Ectodermal cell (in vitro differentiated cells): ENCODE data around the gene RGS11.
"Not testable (repeated sequence)": the region's sequence is repeated elsewhere in the genome, so short reads cannot be mapped to it uniquely, and the experiment has no call there.

Experiments used
- H3K27ac ChIP-seq: 2 replicates; pipeline ENCODE4 v1.7.0; 2013; ENCODE audit warnings: mild to moderate bottlenecking, low read depth, low read length; ENCODE audit not compliant: insufficient read depth, poor library complexity, severe bottlenecking
- H3K27me3 ChIP-seq: 2 replicates; pipeline ENCODE4 v1.7.0; 2013; ENCODE audit warnings: mild to moderate bottlenecking, low read length; ENCODE audit not compliant: insufficient read depth, control insufficient read depth, poor library complexity, severe bottlenecking
- H3K36me3 ChIP-seq: one replicate; pipeline ENCODE4 v1.7.0; 2013; ENCODE audit warnings: low read length; ENCODE audit not compliant: control insufficient read depth, insufficient read depth
- H3K4me1 ChIP-seq: one replicate; pipeline ENCODE4 v1.7.0; 2013; ENCODE audit warnings: low read length; ENCODE audit not compliant: control insufficient read depth, insufficient read depth
- H3K4me3 ChIP-seq: 2 replicates; pipeline ENCODE4 v1.7.0; 2013; ENCODE audit warnings: low read depth, low read length, control low read depth; ENCODE audit not compliant: insufficient read depth
- H3K9me3 ChIP-seq: 2 replicates; pipeline ENCODE4 v1.7.0; 2013; ENCODE audit warnings: mild to moderate bottlenecking, low read length, moderate library complexity; ENCODE audit not compliant: control insufficient read depth
- WGBS, 2 experiments: methylation state at CpG; one replicate each; pipeline ENCODE4 v1.1.7; 2013; ENCODE audit warnings: missing lambda C conversion rate in 2 of 2; 5-methylcytosine and 5-hydroxymethylcytosine counted together

Gene RGS11

DNA sequence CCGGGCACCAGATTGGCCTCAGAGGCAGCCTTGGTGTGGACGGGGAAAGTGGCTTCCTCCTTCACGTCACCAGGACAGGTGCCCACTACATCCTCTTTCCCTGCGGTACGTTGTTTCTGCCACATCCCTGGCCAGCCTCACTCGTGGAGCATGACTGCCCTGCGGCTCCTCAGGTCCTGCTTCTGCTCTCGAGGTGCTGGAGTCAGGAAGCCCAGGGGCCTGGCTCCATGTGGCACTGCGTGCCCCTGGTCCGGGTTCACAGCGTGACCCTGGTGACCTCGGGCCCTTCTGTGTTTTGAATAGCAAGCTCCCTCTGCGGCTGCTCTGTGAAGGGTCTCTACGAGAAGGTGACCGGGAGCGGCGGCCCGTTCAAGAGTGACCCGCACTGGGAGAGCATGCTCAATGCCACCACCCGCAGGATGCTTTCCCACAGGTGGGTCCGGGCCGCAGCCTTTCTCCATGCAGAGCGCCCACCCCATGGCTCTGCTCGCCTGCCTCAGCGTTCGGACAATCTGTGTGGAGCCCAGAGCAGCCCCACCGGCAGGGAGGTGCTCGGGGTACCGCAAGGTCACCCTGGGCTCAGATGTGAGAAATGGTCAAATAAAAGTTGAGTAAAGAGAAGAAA is 13.5 kb downstream of the RGS11 start:
- H3K27ac ChIP-seq = no peak overlapping the region
- peaks cover 17% of the 10 kb centered on the region for H3K36me3 ChIP-seq
- H3K4me1 ChIP-seq = no peaks in the 10 kb centered on the region
- H3K27me3 ChIP-seq = no peaks in the 10 kb centered on the region
- H3K4me3 ChIP-seq = no peak overlapping the region
- H3K9me3 ChIP-seq = no peaks in the 10 kb centered on the region
- 96 to 97% methylated on average over 29 of the region's 29 CpGs for WGBS, 2 experiments

DNA sequence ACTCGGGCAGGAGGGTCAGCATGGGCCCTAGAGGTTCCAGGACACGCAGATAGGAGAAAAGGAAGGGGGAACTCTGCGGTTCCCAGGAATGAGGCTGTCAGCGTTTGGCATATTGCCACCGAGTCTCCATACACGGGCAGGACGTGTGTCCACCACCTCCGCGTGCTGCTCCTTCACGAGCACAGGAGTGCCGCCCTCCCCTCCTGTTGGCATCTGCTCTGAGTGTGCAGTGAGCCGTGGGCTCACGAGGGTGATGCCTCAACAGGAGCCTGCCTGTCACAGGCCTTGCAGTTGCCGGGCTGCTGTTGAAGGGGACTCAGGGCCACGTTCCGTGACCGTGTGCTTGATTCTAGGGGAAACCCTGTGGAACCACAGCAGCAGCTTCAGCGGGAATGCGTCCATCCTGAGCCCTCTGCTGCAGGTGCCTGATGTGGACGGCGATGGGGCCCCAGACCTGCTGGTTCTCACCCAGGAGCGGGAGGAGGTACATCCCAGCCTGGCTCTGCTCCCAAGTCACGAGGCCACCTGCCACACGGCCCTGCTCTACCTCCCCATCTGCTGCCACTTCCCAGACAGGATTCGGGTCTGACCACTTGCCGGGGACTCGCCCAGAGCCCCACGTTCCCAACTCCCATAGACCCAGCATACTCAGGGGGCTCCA is 14.6 kb downstream of the RGS11 start:
- peaks cover 20% of the 10 kb centered on the region for H3K36me3 ChIP-seq

DNA sequence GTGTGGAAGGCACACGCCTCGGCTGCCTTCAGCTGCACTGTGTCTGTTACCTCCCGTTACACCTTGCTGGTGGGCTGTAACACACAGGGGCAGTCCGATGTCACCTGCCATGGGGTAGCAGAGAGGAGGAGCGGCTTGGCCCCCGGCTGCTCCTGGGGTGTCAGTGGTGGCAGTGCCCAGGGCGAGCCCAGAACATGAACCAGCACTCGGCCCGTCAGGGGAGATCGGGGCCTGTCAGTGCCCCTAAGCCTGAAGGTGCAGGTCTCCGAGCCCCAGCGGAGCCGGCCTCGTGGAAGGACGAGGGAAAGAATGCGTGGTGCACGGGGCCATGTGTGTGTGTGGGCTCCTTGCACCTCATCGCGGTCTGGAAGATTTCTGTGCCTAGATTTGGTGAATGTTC is 15.4 kb downstream of the RGS11 start:
- Histone ChIP-seq H3K9me3 (no peaks in the 10 kb centered on the region), H3K27ac (no peak overlapping the region), H3K27me3 (no peaks in the 10 kb centered on the region), H3K4me3 (no peak overlapping the region), H3K36me3 (peaks cover 20% of the 10 kb centered on the region), H3K4me1 (no peaks in the 10 kb centered on the region)
- 96 to 97% methylated on average over 19 of the region's 19 CpGs for WGBS, 2 experiments

More for the DNA sequence above, 14.6 kb downstream of the RGS11 start:
- no peaks in the 10 kb centered on the region for H3K4me1 ChIP-seq
- no peak overlapping the region for H3K4me3 ChIP-seq
- 96% methylated on average over 28 of the region's 28 CpGs for WGBS, 2 experiments
- H3K27me3 ChIP-seq = no peaks in the 10 kb centered on the region
- no peaks in the 10 kb centered on the region for H3K9me3 ChIP-seq
- no peak overlapping the region for H3K27ac ChIP-seq

DNA sequence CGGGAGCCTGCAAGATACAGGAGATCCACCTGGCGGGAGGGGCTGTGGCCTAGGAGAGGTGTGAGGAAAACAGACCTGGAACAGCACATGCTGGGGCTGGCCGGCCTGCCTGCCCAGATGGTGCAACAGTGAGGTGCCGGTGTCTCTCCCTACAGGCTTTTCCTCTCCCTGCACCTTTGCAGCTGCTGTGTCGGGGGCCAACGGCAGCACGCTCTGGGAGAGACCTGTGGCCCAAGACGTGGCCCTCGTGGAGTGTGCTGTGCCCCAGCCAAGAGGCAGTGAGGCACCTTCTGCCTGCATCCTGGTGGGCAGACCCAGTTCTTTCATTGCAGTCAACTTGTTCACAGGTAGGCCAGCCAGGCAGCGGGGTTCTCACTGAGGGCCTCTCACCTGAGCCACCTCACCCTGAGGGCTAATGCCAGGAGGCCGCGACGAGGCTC is 15.9 kb downstream of the RGS11 start:
- no peaks in the 10 kb centered on the region for H3K27me3 ChIP-seq
- H3K4me3 ChIP-seq = no peak overlapping the region
- no peaks in the 10 kb centered on the region for H3K9me3 ChIP-seq
- peaks cover 17% of the 10 kb centered on the region for H3K36me3 ChIP-seq
- H3K4me1 ChIP-seq = no peaks in the 10 kb centered on the region
- H3K27ac ChIP-seq = no peak overlapping the region
- 91 to 92% methylated on average over 13 of the region's 13 CpGs for WGBS, 2 experiments

DNA sequence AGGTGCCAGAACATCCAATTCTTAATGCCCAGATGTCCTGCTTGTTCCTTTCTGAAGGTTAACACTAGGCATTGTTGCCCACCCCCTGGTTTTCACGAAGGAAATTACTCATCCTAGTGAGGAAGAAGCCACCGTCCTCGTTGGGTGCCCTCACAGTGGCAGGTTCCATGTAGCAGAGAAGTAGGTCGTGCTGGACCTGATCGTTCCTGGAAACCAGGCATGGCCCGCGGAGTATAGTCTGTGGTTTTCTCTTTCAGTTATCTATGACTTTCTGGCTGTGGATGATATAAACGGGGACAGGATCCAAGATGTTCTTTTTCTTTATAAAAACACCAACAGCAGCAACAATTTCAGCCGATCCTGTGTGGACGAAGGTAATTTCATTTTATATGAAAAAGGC is 16.5 kb downstream of the RGS11 start:
- WGBS, 2 experiments = 94 to 96% methylated on average over 9 to 10 of the region's 10 CpGs
- no peaks in the 10 kb centered on the region for H3K4me1 ChIP-seq
- peaks cover 17% of the 10 kb centered on the region for H3K36me3 ChIP-seq
- H3K9me3 ChIP-seq = no peaks in the 10 kb centered on the region
- no peak overlapping the region for H3K27ac ChIP-seq
- no peaks in the 10 kb centered on the region for H3K27me3 ChIP-seq
- H3K4me3 ChIP-seq = no peak overlapping the region

DNA sequence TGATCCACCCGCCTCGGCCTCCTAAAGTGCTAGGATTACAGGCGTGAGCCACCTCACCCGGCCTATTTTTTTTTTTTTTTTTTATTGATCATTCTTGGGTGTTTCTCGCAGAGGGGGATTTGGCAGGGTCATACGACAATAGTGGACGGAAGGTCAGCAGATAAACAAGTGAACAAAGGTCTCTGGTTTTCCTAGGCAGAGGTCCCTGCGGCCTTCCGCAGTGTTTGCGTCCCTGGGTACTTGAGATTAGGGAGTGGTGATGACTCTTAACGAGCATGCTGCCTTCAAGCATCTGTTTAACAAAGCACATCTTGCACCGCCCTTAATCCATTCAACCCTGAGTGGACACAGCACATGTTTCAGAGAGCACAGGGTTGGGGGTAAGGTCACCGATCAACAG is 17.7 kb downstream of the RGS11 start:
- not testable (repeated sequence) for H3K4me3 ChIP-seq, H3K27me3 ChIP-seq, H3K9me3 ChIP-seq, H3K27ac ChIP-seq, H3K4me1 ChIP-seq
- WGBS, 2 experiments = 96 to 100% methylated on average over 8 of the region's 13 CpGs
- peaks cover 12% of the 10 kb centered on the region for H3K36me3 ChIP-seq

DNA sequence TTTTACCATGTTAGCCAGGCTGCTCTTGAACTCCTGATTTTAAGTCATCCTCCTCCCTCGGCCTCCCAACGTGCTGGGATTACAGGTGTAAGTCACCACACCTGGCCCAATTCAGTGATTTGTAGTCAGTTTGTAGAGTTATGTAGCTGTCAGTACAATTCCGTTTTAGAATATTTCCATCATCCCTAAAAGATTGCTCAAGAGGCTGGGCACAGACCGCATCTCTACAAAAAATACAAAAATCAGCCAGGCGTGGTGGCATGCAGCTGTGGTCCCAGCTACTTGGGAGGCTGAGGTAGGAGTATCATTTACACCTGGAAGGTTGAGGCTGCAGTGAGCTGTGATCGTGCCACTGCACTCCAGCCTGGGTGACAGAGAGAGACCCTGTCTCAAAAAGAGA is 20.6 kb downstream of the RGS11 start:
- H3K4me1 ChIP-seq = no peaks in the 10 kb centered on the region

DNA sequence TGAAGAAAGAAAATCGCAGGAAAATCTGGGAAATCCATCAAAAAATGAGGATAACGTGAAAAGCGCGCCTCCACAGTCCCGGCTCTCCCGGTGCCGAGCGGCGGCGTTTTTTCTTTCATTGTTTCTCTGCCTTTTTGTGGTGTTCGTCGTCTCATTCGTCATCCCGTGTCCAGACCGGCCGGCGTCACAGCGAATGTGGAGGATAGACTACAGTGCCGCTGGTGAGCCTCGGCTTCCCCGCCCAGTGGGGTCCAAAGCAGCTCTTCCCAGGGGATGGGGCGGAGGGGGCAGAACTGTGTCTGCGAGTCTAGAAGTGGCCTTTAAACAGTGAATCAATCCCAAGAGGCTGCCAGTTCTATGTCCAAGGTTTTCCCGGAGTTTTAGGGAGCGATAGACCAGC is 21.3 kb downstream of the RGS11 start:
- Histone ChIP-seq H3K27ac (no peak overlapping the region), H3K4me1 (no peaks in the 10 kb centered on the region), H3K36me3 (peaks cover 2% of the 10 kb centered on the region), H3K9me3 (no peaks in the 10 kb centered on the region), H3K27me3 (no peaks in the 10 kb centered on the region), H3K4me3 (no peak overlapping the region)
- 94 to 95% methylated on average over 25 of the region's 25 CpGs for WGBS, 2 experiments

More for the DNA sequence above, 20.6 kb downstream of the RGS11 start:
- Histone ChIP-seq H3K27me3 (no peaks in the 10 kb centered on the region), H3K27ac (no peak overlapping the region), H3K4me3 (no peak overlapping the region), H3K36me3 (peaks cover 2% of the 10 kb centered on the region), H3K9me3 (no peaks in the 10 kb centered on the region)
- 95 to 96% methylated on average over 6 of the region's 6 CpGs for WGBS, 2 experiments

DNA sequence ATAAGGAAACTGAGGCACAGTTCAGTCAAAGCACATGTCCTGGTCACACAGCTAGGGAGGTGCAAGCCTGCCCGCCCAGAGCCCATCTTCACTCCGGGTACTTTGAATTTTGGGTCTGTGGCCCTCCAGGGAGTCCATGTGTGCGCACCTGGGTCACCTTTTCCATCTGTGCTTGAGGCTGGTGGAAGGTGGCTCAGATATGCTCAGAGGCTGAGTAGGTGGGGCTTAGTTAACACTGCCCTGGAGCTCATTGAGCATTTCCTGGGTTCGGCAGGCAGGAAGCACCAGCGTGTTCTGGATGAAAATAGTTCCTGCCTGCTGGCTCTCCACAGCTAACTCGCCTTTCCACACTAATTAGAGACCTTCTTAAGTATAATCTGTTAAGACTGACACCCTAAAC is 21.9 kb downstream of the RGS11 start:
- Histone ChIP-seq H3K9me3 (no peaks in the 10 kb centered on the region), H3K4me1 (no peaks in the 10 kb centered on the region), H3K36me3 (peaks cover 2% of the 10 kb centered on the region), H3K27me3 (no peaks in the 10 kb centered on the region), H3K4me3 (no peak overlapping the region), H3K27ac (no peak overlapping the region)
- WGBS, 2 experiments = 92 to 95% methylated on average over 6 of the region's 6 CpGs

DNA sequence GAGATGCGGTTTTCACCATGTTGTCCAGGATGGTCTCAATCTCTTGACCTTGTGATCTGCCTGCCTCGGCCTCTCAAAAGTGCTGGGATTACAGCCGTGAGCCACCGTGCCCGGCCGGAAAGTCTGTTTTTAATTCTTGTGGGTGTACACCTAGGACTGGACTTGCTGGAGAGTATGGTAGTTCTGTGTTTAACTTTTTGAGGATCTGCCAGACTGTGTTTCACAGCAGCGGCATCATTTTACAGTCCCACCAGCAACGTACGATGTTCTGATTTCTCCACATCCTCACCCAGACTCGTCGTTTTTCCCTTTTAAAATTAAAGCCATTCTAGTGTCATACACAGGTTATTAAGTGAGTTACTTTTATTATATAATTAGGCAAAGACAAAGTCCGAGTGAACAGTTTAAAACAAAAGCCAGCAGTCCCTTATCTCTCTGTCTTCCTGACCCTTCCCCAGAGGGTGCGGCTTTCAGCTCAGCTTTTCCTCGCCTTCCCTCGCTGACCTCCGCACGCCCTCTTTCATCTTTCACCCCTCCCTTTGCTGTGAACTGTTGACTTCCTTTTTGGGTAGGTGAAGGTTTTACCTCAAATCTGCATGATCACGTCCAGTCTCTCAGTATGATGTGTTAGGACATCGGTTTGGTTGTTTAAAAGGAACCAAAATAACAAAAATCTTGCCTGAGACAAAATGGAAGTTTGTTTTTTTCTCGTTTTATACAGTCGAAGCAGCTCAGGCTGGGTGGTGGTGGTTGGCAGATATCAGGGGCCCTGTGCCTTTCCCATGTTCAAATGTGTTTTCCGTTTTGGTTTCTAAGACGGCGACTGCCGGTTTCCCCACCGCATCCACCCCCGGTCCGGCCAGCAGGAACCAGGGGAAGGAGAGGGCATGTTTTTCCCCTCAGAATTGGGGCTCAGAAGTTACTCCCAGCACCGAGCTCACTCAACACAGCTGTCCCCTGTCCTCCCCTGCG is 23.1 kb downstream of the RGS11 start:
- 94 to 96% methylated on average over 28 to 30 of the region's 30 CpGs for WGBS, 2 experiments
- no peak overlapping the region for H3K4me3 ChIP-seq
- no peaks in the 10 kb centered on the region for H3K4me1 ChIP-seq
- H3K9me3 ChIP-seq = no peaks in the 10 kb centered on the region
- H3K36me3 ChIP-seq = peaks cover 2% of the 10 kb centered on the region
- H3K27ac ChIP-seq = no peak overlapping the region
- H3K27me3 ChIP-seq = no peaks in the 10 kb centered on the region
